Chondrocyte (in vitro differentiated cells): ENCODE data around the gene CLASP1. TPM values are rescaled to one million over a fixed set of nuclear protein-coding genes. Genes with fewer than 3 reads are reported as not detected.

Experiments used
- DNase-seq: peaks from one replicate; pipeline ENCODE4 v3.0.0; 2021; ENCODE audit warnings: mixed read lengths, low spot score
- H3K27ac Mint-ChIP-seq: one replicate; pipeline ENCODE4 v1.8.0; 2021; ENCODE audit warnings: mild to moderate bottlenecking, moderate library complexity, mixed read lengths; ENCODE audit not compliant: unreplicated experiment
- H3K27me3 Mint-ChIP-seq: 2 replicates; pipeline ENCODE4 v1.8.0; 2021; ENCODE audit warnings: low read depth, mixed read lengths
- H3K36me3 Mint-ChIP-seq: 2 replicates; pipeline ENCODE4 v1.8.0; 2021; ENCODE audit warnings: low read depth, mixed read lengths
- H3K4me1 Mint-ChIP-seq: 2 replicates; pipeline ENCODE4 v1.8.0; 2021; ENCODE audit warnings: low read depth, mild to moderate bottlenecking, mixed read lengths
- H3K4me3 Mint-ChIP-seq: one replicate; pipeline ENCODE4 v1.8.0; 2021; ENCODE audit warnings: mild to moderate bottlenecking, moderate library complexity, mixed read lengths; ENCODE audit not compliant: unreplicated experiment
- H3K9me3 Mint-ChIP-seq: 2 replicates; pipeline ENCODE4 v1.8.0; 2021; ENCODE audit warnings: low read depth, mixed read lengths
- total RNA-seq: library from RNA; stranded (reverse); gene quantifications from 3 replicates; pipeline ENCODE4 v1.2.1, GENCODE V29; 2021
- TF ChIP-seq, protein P1 (sequence below): fragments of 200-600 bp; sonication (generic); IDR thresholded peaks from 2 replicates; pipeline ENCODE4 v1.5.0; 2021; ENCODE audit warnings: antibody characterized with exemption, mild to moderate bottlenecking, moderate library complexity

Gene CLASP1
- total RNA-seq, 1 donor from 2014 or later = 56.0 TPM

DNA sequence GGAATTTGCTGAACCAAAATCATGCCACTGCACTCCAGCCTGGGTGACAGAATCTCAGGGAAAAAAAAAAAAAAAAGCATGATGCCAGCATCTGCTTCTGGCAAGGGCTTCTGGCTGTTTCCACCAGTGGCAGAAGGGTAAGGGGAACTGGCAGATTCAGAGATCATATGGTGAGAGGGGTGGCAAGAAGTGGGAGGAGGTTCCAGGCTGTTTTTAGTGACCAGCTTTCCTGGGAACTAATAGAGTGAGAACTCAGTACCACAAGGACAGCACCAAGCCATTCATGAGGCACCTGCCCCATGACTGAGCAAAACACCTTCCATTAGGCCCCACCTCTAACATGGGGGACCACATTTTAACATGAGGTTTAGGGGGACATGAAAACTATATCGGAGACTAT is 18.4 kb upstream of the CLASP1 start:
- no peak overlapping the region for H3K27ac Mint-ChIP-seq
- peaks cover 4% of the 10 kb centered on the region for H3K36me3 Mint-ChIP-seq
- no peaks in the 10 kb centered on the region for H3K4me1 Mint-ChIP-seq
- no peaks in the 10 kb centered on the region for H3K27me3 Mint-ChIP-seq
- DNase-seq = no peak
- no peak overlapping the region for H3K4me3 Mint-ChIP-seq
- TF ChIP-seq, protein P1, sequence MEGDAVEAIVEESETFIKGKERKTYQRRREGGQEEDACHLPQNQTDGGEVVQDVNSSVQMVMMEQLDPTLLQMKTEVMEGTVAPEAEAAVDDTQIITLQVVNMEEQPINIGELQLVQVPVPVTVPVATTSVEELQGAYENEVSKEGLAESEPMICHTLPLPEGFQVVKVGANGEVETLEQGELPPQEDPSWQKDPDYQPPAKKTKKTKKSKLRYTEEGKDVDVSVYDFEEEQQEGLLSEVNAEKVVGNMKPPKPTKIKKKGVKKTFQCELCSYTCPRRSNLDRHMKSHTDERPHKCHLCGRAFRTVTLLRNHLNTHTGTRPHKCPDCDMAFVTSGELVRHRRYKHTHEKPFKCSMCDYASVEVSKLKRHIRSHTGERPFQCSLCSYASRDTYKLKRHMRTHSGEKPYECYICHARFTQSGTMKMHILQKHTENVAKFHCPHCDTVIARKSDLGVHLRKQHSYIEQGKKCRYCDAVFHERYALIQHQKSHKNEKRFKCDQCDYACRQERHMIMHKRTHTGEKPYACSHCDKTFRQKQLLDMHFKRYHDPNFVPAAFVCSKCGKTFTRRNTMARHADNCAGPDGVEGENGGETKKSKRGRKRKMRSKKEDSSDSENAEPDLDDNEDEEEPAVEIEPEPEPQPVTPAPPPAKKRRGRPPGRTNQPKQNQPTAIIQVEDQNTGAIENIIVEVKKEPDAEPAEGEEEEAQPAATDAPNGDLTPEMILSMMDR = no peak
- peaks cover 15% of the 10 kb centered on the region for H3K9me3 Mint-ChIP-seq

DNA sequence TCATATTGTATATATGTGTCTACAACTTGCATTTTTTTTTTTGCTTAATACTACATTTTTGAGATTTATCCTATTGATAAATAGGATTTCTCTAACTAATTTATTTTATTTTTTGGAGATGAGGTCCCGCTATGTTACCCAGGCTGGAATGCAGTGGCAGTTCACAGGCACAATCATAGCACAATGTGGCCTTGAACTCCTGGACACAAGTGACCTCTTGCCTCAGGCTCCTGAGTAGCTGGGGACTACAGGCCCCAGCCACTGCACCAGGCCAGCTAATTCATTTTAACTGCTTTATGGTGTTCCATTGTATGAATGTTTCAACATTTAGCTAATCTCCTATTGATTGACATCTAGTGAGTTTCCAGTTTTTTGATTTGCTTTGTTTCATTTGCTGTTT is 16.8 kb upstream of the CLASP1 start:
- Mint-ChIP-seq H3K4me1 (no peaks in the 10 kb centered on the region), H3K36me3 (peaks cover 2% of the 10 kb centered on the region), H3K27ac (no peak overlapping the region), H3K27me3 (no peaks in the 10 kb centered on the region), H3K9me3 (peaks cover 3% of the 10 kb centered on the region), H3K4me3 (no peak overlapping the region)
- no peak for DNase-seq
- TF ChIP-seq, protein P1 = no peak

DNA sequence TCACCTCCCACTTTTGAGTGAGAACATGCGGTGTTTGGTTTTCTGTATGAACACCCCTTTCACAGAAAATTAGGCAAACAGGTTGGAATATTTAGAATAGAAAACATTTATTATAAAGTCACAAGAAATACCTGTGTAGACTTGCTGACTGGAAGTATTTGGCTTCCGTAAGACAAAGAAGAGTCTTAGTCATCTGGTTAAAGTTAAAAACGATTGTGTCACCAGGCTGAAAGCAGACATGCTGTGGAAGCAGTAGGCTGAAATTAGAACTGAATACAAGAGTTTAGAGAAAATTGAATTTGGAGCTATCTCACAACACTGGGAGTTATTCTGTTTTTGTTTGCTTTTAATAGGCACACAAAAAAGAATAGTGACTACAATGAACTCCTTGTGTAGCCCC is 16.2 kb upstream of the CLASP1 start:
- H3K9me3 Mint-ChIP-seq = no peaks in the 10 kb centered on the region
- no peaks in the 10 kb centered on the region for H3K27me3 Mint-ChIP-seq
- TF ChIP-seq, protein P1 = no peak
- no peak for DNase-seq
- no peak overlapping the region for H3K4me3 Mint-ChIP-seq
- H3K27ac Mint-ChIP-seq = no peak overlapping the region
- no peaks in the 10 kb centered on the region for H3K4me1 Mint-ChIP-seq
- H3K36me3 Mint-ChIP-seq = no peaks in the 10 kb centered on the region

DNA sequence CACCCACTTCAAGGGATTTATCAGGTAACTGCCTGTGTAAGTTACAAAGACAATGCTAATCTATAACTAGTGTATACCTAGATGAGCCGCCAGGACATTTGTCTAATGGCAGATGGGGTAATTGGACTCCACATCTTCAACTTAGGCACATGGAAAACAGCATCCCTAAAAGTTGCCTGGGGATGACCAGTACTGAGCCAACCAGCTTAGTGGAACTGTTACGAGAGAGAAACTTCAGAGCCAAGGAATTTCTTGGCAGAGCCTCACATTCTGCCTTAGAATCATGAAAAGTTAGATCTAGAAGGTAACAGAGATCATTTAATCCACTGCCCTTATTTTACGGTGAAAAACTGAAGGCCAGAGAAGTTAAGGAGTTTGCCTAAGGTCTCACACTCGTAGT is 15.5 kb upstream of the CLASP1 start:
- H3K4me3 Mint-ChIP-seq = no peak overlapping the region
- TF ChIP-seq, protein P1 = no peak
- H3K9me3 Mint-ChIP-seq = no peaks in the 10 kb centered on the region
- no peak for DNase-seq
- no peaks in the 10 kb centered on the region for H3K4me1 Mint-ChIP-seq
- H3K36me3 Mint-ChIP-seq = no peaks in the 10 kb centered on the region
- no peak overlapping the region for H3K27ac Mint-ChIP-seq
- no peaks in the 10 kb centered on the region for H3K27me3 Mint-ChIP-seq

DNA sequence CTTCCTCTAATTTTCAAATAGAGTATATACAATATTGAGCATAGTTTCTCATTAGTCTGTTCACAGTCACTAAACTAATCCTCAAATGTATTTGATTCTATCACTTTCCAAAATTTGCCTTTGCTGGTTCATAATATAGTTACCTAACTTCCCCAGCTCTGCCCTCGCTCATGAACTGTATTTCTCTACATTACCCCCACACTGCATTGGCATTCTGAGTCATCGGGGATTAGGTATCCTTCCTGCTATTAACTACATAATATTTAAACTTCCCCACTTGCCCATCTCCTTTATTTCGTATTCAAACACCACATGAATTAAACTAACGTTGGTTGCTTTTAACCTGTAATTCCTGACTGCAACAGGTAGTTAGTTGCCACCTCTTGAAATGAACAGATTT is 14.8 kb upstream of the CLASP1 start:
- TF ChIP-seq, protein P1 = no peak
- DNase-seq = no peak
- Mint-ChIP-seq H3K27me3 (no peaks in the 10 kb centered on the region), H3K4me3 (no peak overlapping the region), H3K4me1 (no peaks in the 10 kb centered on the region), H3K9me3 (no peaks in the 10 kb centered on the region), H3K27ac (no peak overlapping the region), H3K36me3 (no peaks in the 10 kb centered on the region)
